Rectal smooth muscle tissue (tissue), 1 donor: ENCODE data around the gene MRPS6.
A peak's percentile ranks its signal among the peaks of the same experiment; 100 is the strongest.

Experiments
- H3K27ac ChIP-seq: one replicate; pipeline ENCODE4 v1.7.0; 2013; ENCODE audit warnings: low read depth, low read length, inconsistent platforms
- H3K27me3 ChIP-seq: one replicate; pipeline ENCODE4 v1.7.0; 2013; ENCODE audit warnings: low read length; ENCODE audit not compliant: control insufficient read depth, insufficient read depth
- H3K36me3 ChIP-seq: one replicate; pipeline ENCODE4 v1.7.0; 2013; ENCODE audit warnings: low read length; ENCODE audit not compliant: control insufficient read depth, insufficient read depth
- H3K4me1 ChIP-seq: one replicate; pipeline ENCODE4 v1.7.0; 2013; ENCODE audit warnings: low read length; ENCODE audit not compliant: control insufficient read depth, insufficient read depth
- H3K4me3 ChIP-seq: one replicate; pipeline ENCODE4 v1.7.0; 2013; ENCODE audit warnings: low read length
- H3K9ac ChIP-seq: one replicate; pipeline ENCODE4 v1.7.0; 2013; ENCODE audit warnings: low read length

MRPS6 gene

GRCh38 chr21:34112316-34113033 is 39.1 kb downstream of the MRPS6 start:
- no peaks in the 10 kb centered on the region for H3K36me3 ChIP-seq
- H3K9ac ChIP-seq = no peak overlapping the region
- no peak overlapping the region for H3K4me3 ChIP-seq
- H3K27ac ChIP-seq = no peak overlapping the region
- peaks cover 4% of the 10 kb centered on the region for H3K4me1 ChIP-seq
- no peaks in the 10 kb centered on the region for H3K27me3 ChIP-seq

- H3K36me3 ChIP-seq = no peaks in the 10 kb centered on the region
- no peak overlapping the region for H3K4me3 ChIP-seq
- H3K27ac ChIP-seq = no peak overlapping the region
- no peaks in the 10 kb centered on the region for H3K27me3 ChIP-seq
- no peak overlapping the region for H3K9ac ChIP-seq
- peaks cover 4% of the 10 kb centered on the region for H3K4me1 ChIP-seq
Measured at GRCh38 chr21:34113842-34114241, 40.5 kb downstream of the MRPS6 start.

DNA sequence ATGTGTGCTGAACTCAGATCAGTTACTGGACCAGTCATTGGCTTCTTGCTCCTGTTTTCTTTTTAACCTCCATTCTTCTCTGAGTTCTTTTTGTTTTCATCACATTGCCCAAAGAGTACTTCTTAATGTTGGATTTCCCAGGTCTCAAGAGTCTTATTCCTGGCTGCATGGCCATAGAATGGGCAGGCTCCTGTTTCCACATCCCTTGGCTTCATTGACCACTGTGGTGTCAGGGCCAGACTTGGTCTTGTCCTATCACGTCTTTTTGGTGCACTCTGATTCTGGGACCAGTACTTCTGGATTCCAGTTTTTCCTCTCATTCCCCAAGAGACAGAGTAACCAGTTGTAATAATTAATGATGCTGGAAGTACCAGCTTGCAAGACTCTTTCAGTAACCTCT is 41.8 kb downstream of the MRPS6 start:
- H3K27me3 ChIP-seq = no peaks in the 10 kb centered on the region
- no peaks in the 10 kb centered on the region for H3K36me3 ChIP-seq
- peaks cover 4% of the 10 kb centered on the region for H3K4me1 ChIP-seq
- no peak overlapping the region for H3K4me3 ChIP-seq
- H3K27ac ChIP-seq = no peak overlapping the region
- no peak overlapping the region for H3K9ac ChIP-seq

GRCh38 chr21:34116569-34116968 is 43.2 kb downstream of the MRPS6 start:
- Histone ChIP-seq H3K36me3 (no peaks in the 10 kb centered on the region), H3K27ac (no peak overlapping the region), H3K4me1 (peaks cover 4% of the 10 kb centered on the region), H3K4me3 (no peak overlapping the region), H3K9ac (no peak overlapping the region), H3K27me3 (no peaks in the 10 kb centered on the region)

- no peak overlapping the region for H3K4me3 ChIP-seq
- no peak overlapping the region for H3K9ac ChIP-seq
- no peaks in the 10 kb centered on the region for H3K27me3 ChIP-seq
- peaks cover 14% of the 10 kb centered on the region for H3K4me1 ChIP-seq
- H3K27ac ChIP-seq = no peak overlapping the region
- no peaks in the 10 kb centered on the region for H3K36me3 ChIP-seq
Measured at GRCh38 chr21:34120867-34121266, 47.5 kb downstream of the MRPS6 start.

- H3K9ac ChIP-seq = no peak overlapping the region
- H3K36me3 ChIP-seq = no peaks in the 10 kb centered on the region
- no peak overlapping the region for H3K4me3 ChIP-seq
- no peak overlapping the region for H3K27ac ChIP-seq
- peaks cover 25% of the 10 kb centered on the region for H3K4me1 ChIP-seq
- H3K27me3 ChIP-seq = no peaks in the 10 kb centered on the region
Measured at GRCh38 chr21:34122047-34122446, 48.7 kb downstream of the MRPS6 start.

GRCh38 chr21:34123609-34124008 is 50.2 kb downstream of the MRPS6 start:
- H3K4me1 ChIP-seq = peaks cover 38% of the 10 kb centered on the region
- no peak overlapping the region for H3K9ac ChIP-seq
- H3K27me3 ChIP-seq = no peaks in the 10 kb centered on the region
- H3K36me3 ChIP-seq = no peaks in the 10 kb centered on the region
- no peak overlapping the region for H3K27ac ChIP-seq
- H3K4me3 ChIP-seq = no peak overlapping the region

DNA sequence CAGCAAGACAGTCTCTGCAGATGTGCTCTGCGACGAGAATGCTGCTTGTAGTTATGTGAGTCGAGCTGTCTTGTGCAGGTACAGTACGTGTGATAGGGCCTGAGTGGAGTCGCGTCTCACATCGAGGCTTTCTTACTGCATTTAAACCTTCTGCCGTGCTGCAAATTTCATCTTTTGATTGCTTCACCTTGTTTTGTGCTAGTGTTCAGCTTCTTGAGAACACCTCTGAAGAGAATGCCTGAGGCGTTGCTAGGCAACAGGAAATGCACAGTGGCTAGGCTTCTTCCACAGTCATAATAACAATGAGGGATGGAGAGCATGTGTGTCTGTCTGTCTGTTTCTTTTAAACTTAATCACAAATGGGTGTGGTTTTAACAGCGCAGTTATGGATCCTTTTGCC is 52.9 kb downstream of the MRPS6 start:
- Histone ChIP-seq H3K27me3 (no peaks in the 10 kb centered on the region), H3K36me3 (no peaks in the 10 kb centered on the region), H3K9ac (no peak overlapping the region), H3K4me3 (no peak overlapping the region), H3K4me1 (peaks cover 60% of the 10 kb centered on the region), H3K27ac (peak overlapping the region; percentile 50)

- H3K27ac ChIP-seq = peak overlapping the region; percentile 50
- H3K36me3 ChIP-seq = no peaks in the 10 kb centered on the region
Measured at GRCh38 chr21:34126691-34127090, 53.3 kb downstream of the MRPS6 start.

GRCh38 chr21:34128124-34128523 is 54.7 kb downstream of the MRPS6 start:
- H3K27ac ChIP-seq = peak overlapping the region; percentile 50
- no peak overlapping the region for H3K9ac ChIP-seq
- no peak overlapping the region for H3K4me3 ChIP-seq
- H3K36me3 ChIP-seq = no peaks in the 10 kb centered on the region
- H3K4me1 ChIP-seq = peaks cover 65% of the 10 kb centered on the region
- no peaks in the 10 kb centered on the region for H3K27me3 ChIP-seq

More at GRCh38 chr21:34126691-34127090, 53.3 kb downstream of the MRPS6 start:
- Histone ChIP-seq H3K4me3 (no peak overlapping the region), H3K4me1 (peaks cover 64% of the 10 kb centered on the region), H3K9ac (no peak overlapping the region), H3K27me3 (no peaks in the 10 kb centered on the region)

DNA sequence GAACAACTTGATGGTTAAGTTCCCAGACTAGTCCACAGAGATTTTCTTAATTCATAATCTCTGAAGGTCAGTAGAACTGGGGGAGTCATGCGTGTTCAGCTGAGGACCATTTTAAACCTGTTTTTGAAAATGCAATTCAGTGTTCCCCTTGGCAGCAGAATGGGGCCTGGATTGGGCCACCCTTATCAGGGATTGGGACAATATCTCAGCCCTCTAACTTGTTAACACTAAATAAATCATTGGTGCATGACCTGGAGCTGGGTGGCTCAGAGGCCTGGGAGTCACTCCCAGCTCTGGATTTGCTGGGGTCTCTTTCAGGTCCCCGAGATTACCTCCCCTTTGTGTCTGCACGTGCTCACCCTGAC is 55.3 kb downstream of the MRPS6 start:
- H3K9ac ChIP-seq = no peak overlapping the region
- H3K36me3 ChIP-seq = no peaks in the 10 kb centered on the region
- peak overlapping the region; percentile 23 for H3K4me3 ChIP-seq
- H3K4me1 ChIP-seq = peaks cover 63% of the 10 kb centered on the region
- peak overlapping the region; percentile 66 for H3K27ac ChIP-seq
- H3K27me3 ChIP-seq = no peaks in the 10 kb centered on the region

- H3K9ac ChIP-seq = no peak overlapping the region
- H3K4me1 ChIP-seq = peaks cover 63% of the 10 kb centered on the region
- no peaks in the 10 kb centered on the region for H3K27me3 ChIP-seq
- H3K36me3 ChIP-seq = no peaks in the 10 kb centered on the region
- peak overlapping the region; percentile 66 for H3K27ac ChIP-seq
- H3K4me3 ChIP-seq = peak overlapping the region; percentile 23
Measured at GRCh38 chr21:34129039-34129891, 55.9 kb downstream of the MRPS6 start.
